HG02642 (cell line): ENCODE results near the gene C2orf68.
"Not testable (repeated sequence)": the region's sequence is repeated elsewhere in the genome, so short reads cannot be mapped to it uniquely, and the experiment has no call there.

ENCODE experiments used
- ATAC-seq: cut with Tn5 transposase; IDR thresholded peaks from one replicate; pipeline ENCODE4 v1.9.1; 2021; ENCODE audit warnings: mild to moderate bottlenecking; ENCODE audit not compliant: unreplicated experiment, poor library complexity

Gene C2orf68

GRCh38 chr2:85611705-85612587 is at the start of gene C2orf68:
TSS of gene C2orf68 (minus strand) at chr2:85612066. CDS start at chr2:85611984, 82 bp downstream.
- peak; percentile 78 for ATAC-seq

GRCh38 chr2:85661139-85661858 is 49.4 kb upstream of the C2orf68 start:
- no peak for ATAC-seq

- ATAC-seq = no peak
These were observed 48.9 kb upstream of the C2orf68 start for GRCh38 chr2:85660725-85661124.

GRCh38 chr2:85660301-85660700 is 48.4 kb upstream of the C2orf68 start:
- ATAC-seq = not testable (repeated sequence)

GRCh38 chr2:85659324-85659981 is 47.6 kb upstream of the C2orf68 start:
- ATAC-seq = no peak

GRCh38 chr2:85657399-85657798 is 45.5 kb upstream of the C2orf68 start:
- ATAC-seq = not testable (repeated sequence)

GRCh38 chr2:85656468-85656867 is 44.6 kb upstream of the C2orf68 start:
- ATAC-seq = no peak

GRCh38 chr2:85655961-85656417 is 44.1 kb upstream of the C2orf68 start:
- ATAC-seq = no peak

GRCh38 chr2:85653996-85654395 is 42.1 kb upstream of the C2orf68 start:
- ATAC-seq = no peak

- no peak for ATAC-seq
These were observed 40.2 kb upstream of the C2orf68 start for GRCh38 chr2:85652056-85652455.

- no peak for ATAC-seq
These were observed 39.2 kb upstream of the C2orf68 start for GRCh38 chr2:85651097-85651496.

GRCh38 chr2:85650456-85650855 is 38.6 kb upstream of the C2orf68 start:
- ATAC-seq = no peak

GRCh38 chr2:85649201-85650190 is 37.6 kb upstream of the C2orf68 start:
- no peak for ATAC-seq

GRCh38 chr2:85648619-85649018 is 36.8 kb upstream of the C2orf68 start:
- no peak for ATAC-seq

GRCh38 chr2:85647823-85648526 is 36.1 kb upstream of the C2orf68 start:
- ATAC-seq = peak; percentile 47

GRCh38 chr2:85646166-85646565 is 34.3 kb upstream of the C2orf68 start:
- no peak for ATAC-seq

GRCh38 chr2:85644909-85645308 is 33.0 kb upstream of the C2orf68 start:
- no peak for ATAC-seq

- peak; percentile 71 for ATAC-seq
These were observed 30.9 kb upstream of the C2orf68 start for GRCh38 chr2:85642725-85643124.

- no peak for ATAC-seq
These were observed 23.8 kb upstream of the C2orf68 start for GRCh38 chr2:85635636-85636035.
